Measurements from ENCODE around the gene DMRTA2. TPM values are rescaled to one million over a fixed set of nuclear protein-coding genes. Genes with fewer than 3 reads are reported as not detected.

Gene DMRTA2
- total and polyA plus RNA-seq, 9 of the 15 experiments (the other 6 are each of a cell fraction or from before 2014, with no cell fraction given), result not detected

GRCh38 chr1:50419907-50420677 lies 3.2 kb downstream of the DMRTA2 start:
- Histone ChIP-seq H3K9ac (ENCODE audit: insufficient read depth in 1 of 2, low read depth in 2 of 2, low read length in 2 of 2) (no peak overlapping the region), H3K27ac (ENCODE audit: extremely low read depth, low read depth, low read length) (no peak overlapping the region), H4K20me1 (replicated peaks; ENCODE audit: control insufficient read depth, insufficient read depth, low read length) (no peaks in the 10 kb centered on the region), H2AFZ (ENCODE audit: low read depth, low read length) (no peak overlapping the region), H3K4me2 (ENCODE audit: insufficient read depth, low read length) (no peak overlapping the region), H3K9me3 (replicated peaks; ENCODE audit: control insufficient read depth, insufficient read depth, low read depth, low read length) (no peaks in the 10 kb centered on the region), H3K36me3 (ENCODE audit: control insufficient read depth, insufficient read depth, low read length) (no peaks in the 10 kb centered on the region), H3K79me2 (ENCODE audit: control insufficient read depth, insufficient read depth, low read length) (no peaks in the 10 kb centered on the region), H3K27me3 (ENCODE audit: control insufficient read depth in 2 of 2, insufficient read depth in 2 of 2, low read length in 2 of 2) (peaks cover 78 to 94% of the 10 kb centered on the region in 2 experiments), H3K4me1 (replicated peaks in 1 of 2; ENCODE audit: control insufficient read depth in 2 of 2, insufficient read depth in 2 of 2, low read length in 2 of 2) (peaks cover 0 to 49% of the 10 kb centered on the region in 2 experiments; a peak in 2 of 5 replicates), H3K4me3 (no peak overlapping the region), H3K9me1 (ENCODE audit: control insufficient read depth, insufficient read depth, low read length) (no peaks in the 10 kb centered on the region)
- no peak for FAIRE-seq
- 15% methylated on average over 21 of the region's 21 CpGs for WGBS (ENCODE audit: insufficient coverage, low coverage, missing lambda C conversion rate)
- ChIA-PET POLR2A (no interaction called here), CTCF (ENCODE audit: low intra/inter-chr PET ratio) (no interaction called here)
- ATAC-seq, result no peak
- in situ Hi-C loops (cut with MboI) (no loop called here), intact Hi-C loops (cut with micrococcal nuclease) (no loop called here)
- peak in 2 of 4 experiments; percentile 5 for DNase-seq (ENCODE audit: extremely low read depth in 1 of 4, low spot score in 3 of 4)
- no TSS peak for BruUV-seq (replicated peaks)
- TF ChIP-seq ADNP (tag; IDR thresholded peaks at IDR 0.05), result no peak
- no peak for TF ChIP-seq HINFP (tag; conservative IDR thresholded peaks at IDR 0.05; ENCODE audit: low read depth)
- TF ChIP-seq PML (IDR thresholded peaks at IDR 0.05; ENCODE audit: low read length), result no peak
- no peak for TF ChIP-seq BCLAF1 (IDR thresholded peaks at IDR 0.05; ENCODE audit: borderline replicate concordance in 1 of 2, control insufficient read depth in 1 of 2, low read depth in 2 of 2, low read length in 1 of 2)
- no peak for TF ChIP-seq ZNF263 (CRISPR knock-in tag; IDR thresholded peaks at IDR 0.05; ENCODE audit: borderline replicate concordance)
- no peak for TF ChIP-seq CHCHD3 (CRISPR knock-in tag; IDR thresholded peaks at IDR 0.05)
- no peak for TF ChIP-seq LARP7 (IDR thresholded peaks at IDR 0.05)
- no peak for TF ChIP-seq AFF4 (CRISPR knock-in tag; IDR thresholded peaks at IDR 0.05)
- no peak for TF ChIP-seq TCF7 (IDR thresholded peaks at IDR 0.05; ENCODE audit: borderline replicate concordance)
- TF ChIP-seq IRF9 (tag; IDR thresholded peaks at IDR 0.05), result no peak
- no peak for TF ChIP-seq MEF2D (tag; conservative IDR thresholded peaks at IDR 0.05; ENCODE audit: low read depth)
- TF ChIP-seq CAMTA2 (CRISPR knock-in tag; conservative IDR thresholded peaks at IDR 0.05), result no peak
- TF ChIP-seq NFATC3 (IDR thresholded peaks at IDR 0.05), result no peak
